ENCODE measurements around the gene STARD10. TPM values are rescaled to one million over a fixed set of nuclear protein-coding genes. Genes with fewer than 3 reads are reported as not detected.

The STARD10 gene
- total RNA-seq, 4 donors from 2014 or later = 26.6 to 75.4 (median 58.1) TPM

- Histone ChIP-seq H3K27me3 (no peaks in the 10 kb centered on the region), H3K4me1 (peaks cover 14 to 27% (median 21%) of the 10 kb centered on the region in 4 donors), H3K4me3 (no peak overlapping the region), H3K36me3 (peaks cover 0 to 23% (median 15%) of the 10 kb centered on the region in 4 donors), H3K9me3 (no peaks in the 10 kb centered on the region), H3K27ac (replicated peaks in 1 of 4) (peak overlapping the region in 1 of 4 donors; percentile 15)
- TF ChIP-seq, protein P1, sequence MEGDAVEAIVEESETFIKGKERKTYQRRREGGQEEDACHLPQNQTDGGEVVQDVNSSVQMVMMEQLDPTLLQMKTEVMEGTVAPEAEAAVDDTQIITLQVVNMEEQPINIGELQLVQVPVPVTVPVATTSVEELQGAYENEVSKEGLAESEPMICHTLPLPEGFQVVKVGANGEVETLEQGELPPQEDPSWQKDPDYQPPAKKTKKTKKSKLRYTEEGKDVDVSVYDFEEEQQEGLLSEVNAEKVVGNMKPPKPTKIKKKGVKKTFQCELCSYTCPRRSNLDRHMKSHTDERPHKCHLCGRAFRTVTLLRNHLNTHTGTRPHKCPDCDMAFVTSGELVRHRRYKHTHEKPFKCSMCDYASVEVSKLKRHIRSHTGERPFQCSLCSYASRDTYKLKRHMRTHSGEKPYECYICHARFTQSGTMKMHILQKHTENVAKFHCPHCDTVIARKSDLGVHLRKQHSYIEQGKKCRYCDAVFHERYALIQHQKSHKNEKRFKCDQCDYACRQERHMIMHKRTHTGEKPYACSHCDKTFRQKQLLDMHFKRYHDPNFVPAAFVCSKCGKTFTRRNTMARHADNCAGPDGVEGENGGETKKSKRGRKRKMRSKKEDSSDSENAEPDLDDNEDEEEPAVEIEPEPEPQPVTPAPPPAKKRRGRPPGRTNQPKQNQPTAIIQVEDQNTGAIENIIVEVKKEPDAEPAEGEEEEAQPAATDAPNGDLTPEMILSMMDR (IDR thresholded peaks at IDR 0.05) = no peak
- TF ChIP-seq EP300 (IDR thresholded peaks at IDR 0.05) (no peak), POLR2AphosphoS5 (IDR thresholded peaks at IDR 0.05) (no peak), POLR2A (IDR thresholded peaks at IDR 0.05; ENCODE audit: low read depth) (no peak)
- intact Hi-C loops (cut with DNase I) = no loop called here
- DNase-seq (ENCODE audit: extremely low spot score) = no peak
- WGBS = 91% methylated on average over 6 of the region's 8 CpGs
Measured at GRCh38 chr11:72826942-72827480, 33.2 kb upstream of the STARD10 start.

DNA sequence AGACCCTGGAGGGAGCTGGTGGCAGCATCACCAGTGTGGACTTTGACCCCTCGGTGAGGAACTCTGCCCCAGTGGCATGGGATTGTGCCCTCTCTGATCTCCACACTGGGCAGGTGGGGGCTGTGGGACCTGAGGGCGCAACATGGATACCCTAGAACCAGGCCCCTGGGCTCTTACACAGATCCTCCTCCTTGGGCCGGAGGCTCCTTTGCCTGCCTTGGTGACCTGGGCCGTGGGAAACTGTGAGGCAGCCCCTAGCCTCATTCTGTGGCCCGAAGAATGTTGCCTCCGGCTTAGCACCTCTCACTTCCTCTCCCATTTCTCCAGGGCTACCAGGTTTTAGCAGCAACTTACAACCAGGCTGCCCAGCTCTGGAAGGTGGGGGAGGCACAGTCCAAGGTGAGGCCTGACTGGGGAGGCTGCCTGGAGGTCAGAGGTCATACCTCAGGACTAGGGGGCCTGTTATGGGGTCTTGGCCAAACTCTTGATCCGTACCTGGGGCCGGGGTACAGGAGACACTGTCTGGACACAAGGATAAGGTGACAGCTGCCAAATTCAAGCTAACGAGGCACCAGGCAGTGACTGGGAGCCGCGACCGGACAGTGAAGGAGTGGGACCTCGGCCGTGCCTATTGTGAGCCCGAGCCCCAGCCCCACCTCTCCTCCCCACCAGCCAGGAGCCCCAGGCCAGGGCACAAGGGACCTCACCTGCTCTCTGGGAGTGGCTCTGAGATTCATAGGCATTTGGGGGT lies 32.5 kb upstream of the STARD10 start:
- TF ChIP-seq POLR2AphosphoS5 (IDR thresholded peaks at IDR 0.05) (no peak), POLR2A (IDR thresholded peaks at IDR 0.05; ENCODE audit: low read depth) (no peak), EP300 (IDR thresholded peaks at IDR 0.05) (no peak)
- TF ChIP-seq, protein P1 (IDR thresholded peaks at IDR 0.05) = no peak
- peaks cover 0 to 23% (median 15%) of the 10 kb centered on the region in 4 donors for H3K36me3 ChIP-seq
- intact Hi-C loops (cut with DNase I) = no loop called here
- DNase-seq (ENCODE audit: extremely low spot score) = no peak
- H3K4me3 ChIP-seq = no peak overlapping the region
- 100% methylated on average over 5 of the region's 15 CpGs for WGBS
- H3K9me3 ChIP-seq = no peaks in the 10 kb centered on the region
- no peaks in the 10 kb centered on the region for H3K27me3 ChIP-seq
- H3K27ac ChIP-seq (replicated peaks in 1 of 4) = no peak overlapping the region
- H3K4me1 ChIP-seq = peaks cover 14 to 27% (median 21%) of the 10 kb centered on the region in 4 donors

DNA sequence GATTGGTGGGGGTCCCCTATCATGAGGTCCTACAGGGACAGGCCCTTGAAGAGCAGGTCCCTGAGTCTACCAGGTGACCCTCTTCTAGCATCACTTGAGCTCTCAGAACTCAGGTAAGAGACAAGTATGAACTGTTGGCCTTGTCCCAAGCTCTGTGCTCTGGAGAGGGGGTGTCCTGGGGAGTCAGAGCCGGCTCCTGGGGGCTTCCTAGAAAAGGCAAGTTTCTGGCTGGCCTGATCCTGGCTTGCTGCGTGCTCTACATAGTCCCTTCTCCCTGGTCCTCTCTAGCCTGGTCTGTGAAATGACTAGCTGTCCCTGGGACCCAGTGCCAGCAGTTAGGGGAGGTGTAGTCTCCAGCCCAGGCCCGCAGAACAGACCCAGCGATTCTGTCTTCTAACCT lies 31.8 kb upstream of the STARD10 start:
- WGBS = 51% methylated on average over 2 of the region's 4 CpGs
- no peak for DNase-seq (ENCODE audit: extremely low spot score)

DNA sequence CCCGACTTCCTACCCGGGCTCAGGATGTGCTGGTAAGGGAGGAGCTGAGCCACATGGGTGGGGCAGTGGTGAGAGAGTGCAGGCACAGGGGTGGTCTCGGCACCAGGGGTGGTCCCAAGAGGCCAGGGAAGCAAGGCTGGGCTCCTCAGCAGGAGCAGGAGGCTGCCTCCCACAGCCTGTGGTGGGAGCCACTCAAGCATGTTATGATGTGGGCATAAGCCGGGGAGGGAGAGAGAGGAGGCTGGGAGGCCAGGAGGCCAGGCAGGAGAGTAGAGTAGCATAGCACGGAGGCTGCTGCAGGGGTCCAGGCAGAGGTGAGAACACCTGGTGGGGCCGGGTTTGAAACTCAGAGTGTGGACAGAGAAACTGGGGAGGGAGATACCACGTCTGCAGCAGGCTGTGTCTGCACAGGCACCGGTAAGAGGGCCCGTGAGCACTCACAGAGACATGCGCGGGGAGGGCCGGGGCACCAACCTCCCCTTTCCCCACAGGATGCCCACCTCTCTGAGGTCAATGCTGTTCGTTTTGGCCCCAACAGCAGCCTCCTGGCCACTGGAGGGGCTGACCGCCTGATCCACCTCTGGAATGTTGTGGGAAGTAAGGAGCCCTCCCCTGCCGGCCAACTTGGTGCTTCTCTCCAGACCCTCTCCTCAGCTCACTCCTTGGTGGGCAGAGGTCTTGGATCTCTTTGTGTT lies 31.1 kb upstream of the STARD10 start:
- H3K27ac ChIP-seq (replicated peaks in 1 of 4) = no peak overlapping the region

More for the DNA sequence above, 31.8 kb upstream of the STARD10 start:
- TF ChIP-seq POLR2AphosphoS5 (IDR thresholded peaks at IDR 0.05) (no peak), EP300 (IDR thresholded peaks at IDR 0.05) (no peak), POLR2A (IDR thresholded peaks at IDR 0.05; ENCODE audit: low read depth) (no peak)
- TF ChIP-seq, protein P1 (IDR thresholded peaks at IDR 0.05) = no peak
- peaks cover 0 to 27% (median 15%) of the 10 kb centered on the region in 4 donors for H3K36me3 ChIP-seq
- H3K4me3 ChIP-seq = no peak overlapping the region
- no peaks in the 10 kb centered on the region for H3K27me3 ChIP-seq
- no peaks in the 10 kb centered on the region for H3K9me3 ChIP-seq
- H3K4me1 ChIP-seq = peaks cover 16 to 28% (median 24%) of the 10 kb centered on the region in 4 donors
- H3K27ac ChIP-seq (replicated peaks in 1 of 4) = no peak overlapping the region
- intact Hi-C loops (cut with DNase I) = no loop called here

More for the DNA sequence above, 31.1 kb upstream of the STARD10 start:
- TF ChIP-seq POLR2A (IDR thresholded peaks at IDR 0.05; ENCODE audit: low read depth) (no peak), POLR2AphosphoS5 (IDR thresholded peaks at IDR 0.05) (no peak), EP300 (IDR thresholded peaks at IDR 0.05) (no peak)
- TF ChIP-seq, protein P1 (IDR thresholded peaks at IDR 0.05) = no peak
- no peak for DNase-seq (ENCODE audit: extremely low spot score)
- H3K27me3 ChIP-seq = no peaks in the 10 kb centered on the region
- H3K4me1 ChIP-seq = peaks cover 16 to 28% (median 24%) of the 10 kb centered on the region in 4 donors
- WGBS = 63% methylated on average over 9 of the region's 15 CpGs
- no peaks in the 10 kb centered on the region for H3K9me3 ChIP-seq
- intact Hi-C loops (cut with DNase I) = no loop called here
- H3K36me3 ChIP-seq = peaks cover 0 to 26% (median 14%) of the 10 kb centered on the region in 4 donors
- H3K4me3 ChIP-seq = no peak overlapping the region
